ENCODE data around the gene ATXN1.

ATXN1 gene

DNA sequence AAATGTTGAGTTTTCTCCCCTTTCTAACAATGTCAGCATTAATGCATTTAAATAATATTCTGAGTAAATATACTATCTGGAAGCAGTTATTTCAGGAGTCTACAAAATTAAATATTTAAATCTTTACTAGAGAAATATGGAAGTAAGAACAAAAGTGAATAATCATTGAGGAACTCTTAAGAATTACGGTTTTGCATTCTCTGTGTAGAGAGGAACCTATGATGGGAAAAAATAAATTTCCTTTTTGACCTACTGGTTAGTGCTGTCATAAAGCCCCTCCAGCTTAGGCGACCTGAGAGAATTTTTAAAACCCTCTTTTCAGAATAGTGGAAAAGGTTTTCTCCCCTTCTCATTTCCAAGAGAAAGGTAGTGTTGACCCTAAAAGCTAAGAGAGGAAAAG lies 64.8 kb downstream of the ATXN1 start:
- DNase-seq = no peak

- no peak for DNase-seq
Observed at GRCh38 chr6:16694781-16695578, 66.3 kb downstream of the ATXN1 start.

GRCh38 chr6:16691324-16691723 lies 69.9 kb downstream of the ATXN1 start:
- no peak for DNase-seq

- no peak for DNase-seq
Observed at GRCh38 chr6:16690608-16691142, 70.6 kb downstream of the ATXN1 start.

DNA sequence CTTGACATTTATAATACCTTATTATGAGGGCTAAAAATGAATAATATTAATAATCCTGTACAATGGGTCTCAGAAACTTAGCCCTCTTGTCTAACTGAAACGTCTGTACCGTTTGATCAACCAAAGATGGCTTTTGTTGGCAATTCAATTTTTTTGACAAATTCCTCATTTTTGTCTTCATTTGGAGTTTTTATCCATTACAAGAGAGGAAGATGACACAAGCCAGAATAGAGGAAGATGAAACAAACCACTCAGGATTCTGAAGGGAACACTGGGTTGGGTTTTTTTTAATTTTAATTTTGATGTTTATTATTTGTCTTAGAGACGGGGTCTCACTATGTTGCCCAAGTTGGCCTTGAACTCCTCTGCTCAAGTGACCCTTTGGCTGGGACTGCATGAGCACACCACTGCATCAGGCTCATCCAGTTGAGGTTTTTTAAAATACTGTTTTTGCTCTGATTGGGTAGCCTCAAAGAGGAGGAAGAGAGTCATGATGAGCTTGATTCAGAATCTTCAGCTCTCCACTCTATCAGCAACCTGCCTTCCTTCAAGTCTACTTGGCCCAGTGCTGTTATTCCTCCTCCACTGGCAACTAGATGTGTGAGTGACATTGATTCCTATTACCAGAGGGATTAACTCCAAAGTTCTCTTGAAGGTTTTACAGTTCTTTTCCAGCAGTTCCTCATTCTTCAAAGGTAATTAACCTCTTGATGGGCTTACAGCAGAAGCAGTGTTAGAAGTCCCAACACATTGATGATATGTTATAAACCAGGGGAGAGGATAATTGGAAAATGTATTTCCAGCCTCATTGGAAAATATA lies 71.3 kb downstream of the ATXN1 start:
- DNase-seq = no peak

DNA sequence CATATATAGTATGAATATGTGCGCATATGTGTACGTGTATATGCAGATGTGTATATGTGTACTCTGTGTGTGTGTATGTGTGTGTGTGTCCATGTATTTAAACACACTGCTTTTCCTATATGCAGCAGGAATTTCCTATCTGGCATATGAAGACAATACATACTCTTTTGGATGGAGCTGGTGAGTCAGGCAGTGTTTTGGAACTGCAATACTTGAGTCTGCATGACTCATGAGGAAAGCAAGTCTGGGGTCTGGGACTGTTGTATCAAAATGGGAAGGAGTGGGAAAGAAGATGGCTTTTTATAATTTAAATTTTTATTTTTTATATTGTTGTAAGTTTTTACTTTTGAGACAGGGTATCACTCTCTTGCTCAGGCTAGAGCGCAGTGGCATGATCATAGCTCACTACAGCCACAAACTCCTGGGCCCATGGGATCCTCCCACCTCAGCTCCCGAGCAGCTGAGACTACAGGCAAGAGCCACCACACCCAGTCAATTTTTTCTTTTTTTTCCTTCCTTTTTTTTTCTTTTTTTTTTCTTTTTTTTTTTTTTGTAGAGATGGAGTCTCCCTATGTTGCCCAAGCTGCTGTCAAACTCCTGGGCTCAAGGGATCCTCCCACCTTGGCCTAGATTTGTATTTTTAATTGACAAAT lies 72.2 kb downstream of the ATXN1 start:
- no peak for DNase-seq

DNA sequence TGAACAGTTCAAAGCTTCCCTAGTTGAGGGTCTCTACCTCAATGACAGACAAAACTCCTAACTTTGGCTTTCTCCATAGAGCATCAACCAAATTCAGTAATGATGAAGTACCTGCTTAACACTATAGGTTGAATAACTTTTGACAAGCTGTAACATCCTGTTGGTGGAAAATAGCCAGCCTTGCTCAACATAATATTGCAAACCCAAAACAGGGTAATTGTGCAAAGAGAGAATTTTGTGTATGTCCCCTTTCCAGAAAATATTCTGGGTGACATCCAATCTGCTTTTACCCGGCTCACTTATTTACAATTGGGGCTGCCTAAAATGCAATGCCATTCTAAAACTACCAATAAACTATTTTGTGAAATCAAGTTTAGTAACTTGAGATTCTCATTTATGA lies 72.8 kb downstream of the ATXN1 start:
- no peak for DNase-seq

DNA sequence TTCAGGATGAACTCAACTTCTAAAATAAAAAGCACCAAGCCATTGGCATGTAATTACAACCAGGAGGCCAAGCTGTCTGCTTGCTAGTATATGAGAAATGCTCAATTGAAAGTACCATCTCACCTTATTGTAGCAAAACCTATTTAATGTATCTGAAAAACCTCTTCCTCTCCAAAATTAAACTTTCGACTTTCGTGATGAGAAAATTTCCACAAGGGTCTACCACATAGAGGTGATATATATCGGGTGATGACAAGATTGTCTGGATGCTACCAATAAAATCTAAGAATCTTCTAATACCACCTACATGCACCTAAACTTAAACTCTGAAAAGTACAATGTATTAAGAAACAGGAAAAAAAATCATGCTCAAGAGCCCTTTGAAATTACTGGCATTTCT lies 74.2 kb downstream of the ATXN1 start:
- no peak for DNase-seq

DNA sequence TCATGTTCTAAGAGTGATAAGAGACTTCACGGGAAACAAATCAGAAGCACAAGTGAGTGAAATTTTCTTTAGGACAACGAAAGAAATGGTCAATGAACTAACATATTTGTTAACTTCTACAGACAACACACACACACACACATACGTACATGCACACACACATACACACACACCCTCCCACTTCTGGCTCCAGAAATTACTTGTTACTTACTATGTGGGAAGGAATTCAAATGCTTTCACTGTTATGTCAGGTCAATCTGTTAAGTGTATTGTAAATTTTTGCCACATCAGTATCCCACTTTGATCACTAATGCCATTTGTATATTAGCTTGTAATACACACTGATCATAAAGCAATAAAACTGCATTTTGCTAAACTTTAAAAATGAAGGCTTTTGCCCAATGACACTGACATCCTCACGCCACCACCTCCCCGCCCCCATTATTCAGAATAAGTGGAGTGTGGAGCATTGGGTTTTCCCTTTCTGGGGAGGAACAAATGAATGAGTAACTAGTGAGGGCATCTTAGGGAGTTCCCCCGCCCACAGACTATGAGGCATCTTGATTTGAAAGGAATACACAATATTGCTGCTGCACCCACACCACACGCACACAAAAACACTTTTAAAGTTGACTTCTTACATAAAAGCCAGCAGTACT lies 76.2 kb downstream of the ATXN1 start:
- no peak for DNase-seq

- no peak for DNase-seq
Observed at GRCh38 chr6:16684195-16684689, 77.0 kb downstream of the ATXN1 start.

GRCh38 chr6:16683641-16684194 lies 77.5 kb downstream of the ATXN1 start:
- DNase-seq = no peak

DNA sequence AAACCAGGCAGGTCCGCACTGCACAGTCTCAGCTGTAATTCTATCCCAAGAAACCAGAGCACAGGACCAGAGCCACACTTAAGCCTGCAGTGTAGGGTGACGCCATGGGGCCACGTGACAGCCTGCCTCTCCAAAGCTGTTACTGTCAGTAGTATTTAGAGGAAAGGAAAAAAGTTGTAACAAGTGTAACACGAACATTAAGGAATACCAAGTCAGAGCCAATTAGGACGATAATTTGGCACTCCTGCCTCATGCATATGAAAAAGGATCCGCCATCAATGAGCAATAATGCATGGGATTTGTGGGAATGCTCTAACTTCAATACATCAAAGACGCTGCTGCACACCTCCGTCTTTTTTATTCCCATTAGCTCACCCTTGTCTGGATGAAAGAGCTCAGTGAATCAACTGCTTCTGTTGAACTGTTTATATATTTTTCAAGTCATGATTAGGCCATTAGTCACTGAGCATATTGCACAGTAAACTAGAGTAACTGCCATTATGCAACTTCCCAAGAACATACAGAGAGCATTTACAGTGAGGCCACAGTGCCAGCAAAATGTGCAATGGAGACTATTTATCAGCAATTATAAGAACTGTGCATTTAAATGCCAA lies 79.9 kb downstream of the ATXN1 start:
- DNase-seq = no peak

- no peak for DNase-seq
Observed at GRCh38 chr6:16679050-16679449, 82.2 kb downstream of the ATXN1 start.

DNA sequence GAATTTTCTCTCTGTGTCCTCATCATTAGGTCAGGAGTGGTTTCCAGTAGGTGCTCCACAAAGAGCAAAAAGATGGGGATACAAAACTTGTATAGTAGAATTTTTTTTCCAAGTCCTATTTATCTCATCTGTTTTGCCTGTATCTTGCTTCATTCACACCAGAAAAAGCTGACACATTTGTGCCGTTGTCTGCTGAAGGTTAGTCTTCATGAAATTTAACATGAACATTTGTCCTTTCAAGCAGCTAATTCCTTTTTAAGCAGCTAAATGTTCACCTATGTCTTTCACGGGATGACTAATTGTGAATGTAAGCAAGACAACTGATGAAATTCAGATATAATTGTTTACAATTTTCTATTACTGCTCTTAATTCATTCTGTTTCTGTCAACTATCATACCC lies 83.8 kb downstream of the ATXN1 start:
- no peak for DNase-seq

GRCh38 chr6:16676978-16677377 lies 84.3 kb downstream of the ATXN1 start:
- no peak for DNase-seq

GRCh38 chr6:16676376-16676775 lies 84.9 kb downstream of the ATXN1 start:
- no peak for DNase-seq

DNA sequence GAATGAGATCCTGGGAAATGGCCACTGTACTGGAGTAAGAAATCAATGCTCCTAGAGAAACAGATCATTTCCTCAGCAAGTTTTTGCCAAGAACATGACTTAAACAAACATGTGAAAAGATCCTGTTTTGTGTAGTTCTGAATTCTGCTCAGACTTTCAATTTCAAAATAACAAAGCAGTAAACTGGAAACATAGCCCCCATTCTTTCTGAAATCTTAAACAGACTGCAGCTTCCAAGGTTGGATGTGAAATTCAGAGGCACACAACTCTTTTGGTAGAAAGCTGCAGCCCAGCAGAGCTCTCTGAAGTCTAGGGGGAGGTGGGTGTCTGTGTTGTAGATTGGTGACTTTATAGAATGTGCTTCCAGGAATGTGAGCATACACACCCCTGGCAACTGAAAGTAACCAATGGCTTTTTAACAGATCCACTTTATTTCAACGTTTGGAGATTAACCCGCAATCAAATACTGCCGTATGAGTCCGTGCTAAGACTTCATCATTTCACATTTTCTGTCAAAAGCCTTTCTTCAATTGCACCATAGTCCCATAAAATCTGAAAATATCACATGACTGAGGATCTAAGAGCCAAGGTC lies 86.4 kb downstream of the ATXN1 start:
- no peak for DNase-seq

GRCh38 chr6:16673011-16673797 lies 88.1 kb downstream of the ATXN1 start:
- DNase-seq = no peak

DNA sequence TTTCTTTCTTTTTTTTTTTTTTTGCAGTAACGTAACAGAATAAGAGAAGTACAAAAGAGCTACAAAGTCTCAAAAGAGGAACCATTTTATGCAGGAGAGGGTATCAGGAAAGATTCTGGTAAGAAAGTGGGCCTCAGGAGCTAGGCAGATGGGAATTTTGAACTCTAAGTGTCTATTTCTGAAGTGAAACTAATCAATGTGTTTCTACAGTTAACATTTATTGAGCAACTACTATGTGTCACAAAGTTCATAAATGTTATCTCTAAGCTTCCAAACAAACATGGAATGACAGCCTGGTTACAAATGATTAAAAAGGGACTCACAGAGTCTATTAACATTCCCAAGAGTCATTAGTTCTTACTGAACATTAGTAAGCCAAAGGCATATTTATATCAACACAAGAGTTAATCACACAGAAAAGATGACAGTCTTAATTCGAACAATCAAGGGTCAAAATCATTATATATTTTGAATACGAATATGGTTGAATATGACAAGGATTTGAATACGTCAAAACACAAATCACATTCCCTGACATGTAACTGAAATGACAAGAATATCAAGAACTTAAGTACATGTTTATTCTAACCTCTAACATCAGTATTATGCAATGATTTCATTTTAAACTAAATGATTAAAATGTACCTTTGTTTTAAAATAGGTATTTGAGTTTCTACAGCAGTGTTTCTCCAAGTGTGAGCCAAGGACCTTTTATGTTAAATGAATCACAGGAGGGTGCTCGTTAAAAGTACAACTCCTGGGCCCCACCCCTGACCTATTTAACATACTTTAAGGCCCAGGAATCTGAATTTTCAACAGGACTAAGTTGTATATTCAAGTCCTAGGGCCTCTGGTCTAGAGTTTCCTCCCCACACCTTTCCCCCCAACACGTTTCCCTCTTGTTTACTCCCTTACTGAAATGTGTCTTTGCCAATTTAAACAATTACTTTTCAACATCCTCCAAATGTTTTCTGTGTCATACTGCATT lies 89.7 kb downstream of the ATXN1 start:
- no peak for DNase-seq

All from midbrain (tissue), 1 donor.